ENCODE measurements around the gene PPP1R12B.

- TF ChIP-seq CTCF (IDR thresholded peaks at IDR 0.05) = no peak
- no peak for TF ChIP-seq POLR2A (IDR thresholded peaks at IDR 0.05)
These were observed 84.9 kb downstream of the PPP1R12B start for GRCh38 chr1:202433155-202434043.

All from ovary (tissue), 3 donors.